Activated CD4-positive, alpha-beta T cell treated with anti-CD3 and anti-CD28 coated beads, Interleukin-2, amount 50 U/mL, for 24 hours (primary cell): ENCODE data around the gene POLE3.
A peak's percentile ranks its signal among the peaks of the same experiment; 100 is the strongest.
"Not testable (repeated sequence)": the region's sequence is repeated elsewhere in the genome, so short reads cannot be mapped to it uniquely, and the experiment has no call there.

Experiments used
- DNase-seq, 2 donors: peaks; one replicate each; pipeline ENCODE4 v3.0.0-alpha.2; 2020; ENCODE audit warnings: low read depth in 1 of 2, low spot score in 1 of 2

The POLE3 gene

DNA sequence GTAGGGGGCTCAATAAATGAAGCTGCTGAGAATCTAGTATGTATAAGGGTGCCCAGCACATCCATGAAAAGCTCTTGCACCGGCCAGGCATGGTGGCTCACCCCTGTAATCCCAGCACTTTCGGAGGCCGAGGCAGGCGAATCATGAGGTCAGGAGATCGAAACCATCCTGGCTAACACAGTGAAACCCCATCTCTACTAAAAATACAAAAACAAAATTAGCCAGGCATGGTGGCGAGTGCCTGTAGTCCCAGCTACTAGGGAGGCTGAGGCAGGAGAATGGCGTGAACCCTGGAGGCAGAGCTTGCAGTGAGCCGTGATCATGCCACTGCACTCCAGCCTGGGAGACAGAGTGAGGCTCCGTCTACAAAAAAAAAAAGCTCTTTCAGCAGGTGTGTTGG is 4.1 kb downstream of the POLE3 start:
- DNase-seq = not testable (repeated sequence)

DNA sequence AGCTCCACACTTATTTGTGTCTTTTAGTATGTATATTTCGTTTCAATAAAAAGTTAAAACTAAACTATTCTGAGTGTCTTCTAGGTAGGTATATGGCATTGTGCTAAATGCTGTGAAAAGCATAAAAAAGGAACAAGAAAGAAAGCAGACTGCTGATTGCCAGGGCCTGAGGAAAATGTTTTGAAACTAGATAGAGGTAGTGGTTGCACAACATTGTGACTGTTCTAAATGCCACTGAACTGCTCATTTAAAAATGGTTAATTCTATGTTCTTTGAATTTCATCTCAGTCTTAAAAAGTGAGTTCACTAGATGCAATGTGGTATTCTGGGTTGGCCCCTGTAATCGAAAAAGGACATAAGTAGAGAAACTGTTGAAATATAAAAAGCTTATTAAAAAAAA is 6.8 kb downstream of the POLE3 start:
- no peak for DNase-seq

DNA sequence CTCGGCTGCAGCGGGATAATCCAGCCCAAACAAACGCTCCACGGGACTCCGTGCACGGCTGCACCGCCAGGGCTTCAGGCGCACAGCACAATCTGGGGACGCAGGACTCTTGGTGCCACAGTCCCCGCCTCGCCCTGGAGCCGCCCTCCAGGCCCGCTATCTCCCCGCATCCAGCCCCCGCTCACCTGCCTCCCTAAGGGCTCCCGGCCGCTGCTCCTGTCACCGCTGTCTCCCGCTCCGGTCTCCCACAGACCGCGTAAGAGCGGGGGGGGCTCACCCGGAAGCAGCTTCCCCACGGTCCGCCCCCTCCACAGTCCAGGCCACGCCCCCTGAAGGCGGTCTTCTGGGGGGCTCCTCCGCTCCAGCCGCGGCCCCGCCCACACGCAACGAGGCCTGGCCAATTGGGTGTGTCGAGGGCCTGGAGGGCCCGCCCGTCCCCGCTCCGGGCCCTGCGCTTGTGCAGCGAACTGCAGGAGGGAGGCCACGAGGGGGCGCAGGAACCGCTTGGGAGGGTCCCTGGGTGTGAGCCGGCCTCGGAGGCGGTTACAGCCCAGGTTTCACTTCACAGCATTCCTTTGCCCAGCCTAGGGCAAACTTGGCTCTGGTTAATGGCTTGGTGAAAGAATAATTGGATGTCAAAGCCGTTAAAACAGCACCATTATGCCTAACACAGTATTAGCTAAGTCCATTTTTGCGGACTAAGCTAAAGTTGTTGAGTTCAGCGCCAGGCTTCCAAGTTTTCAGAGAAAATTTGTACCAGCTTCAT is 9.3 kb downstream of the POLE3 start, which contains the start of gene ALAD:
TSS of gene ALAD (minus strand) at position 258 of the 766 bp plus-strand sequence. CDS start 7,725 bp downstream, outside the sequence.
- peak; percentile 97 to 98 for DNase-seq

DNA sequence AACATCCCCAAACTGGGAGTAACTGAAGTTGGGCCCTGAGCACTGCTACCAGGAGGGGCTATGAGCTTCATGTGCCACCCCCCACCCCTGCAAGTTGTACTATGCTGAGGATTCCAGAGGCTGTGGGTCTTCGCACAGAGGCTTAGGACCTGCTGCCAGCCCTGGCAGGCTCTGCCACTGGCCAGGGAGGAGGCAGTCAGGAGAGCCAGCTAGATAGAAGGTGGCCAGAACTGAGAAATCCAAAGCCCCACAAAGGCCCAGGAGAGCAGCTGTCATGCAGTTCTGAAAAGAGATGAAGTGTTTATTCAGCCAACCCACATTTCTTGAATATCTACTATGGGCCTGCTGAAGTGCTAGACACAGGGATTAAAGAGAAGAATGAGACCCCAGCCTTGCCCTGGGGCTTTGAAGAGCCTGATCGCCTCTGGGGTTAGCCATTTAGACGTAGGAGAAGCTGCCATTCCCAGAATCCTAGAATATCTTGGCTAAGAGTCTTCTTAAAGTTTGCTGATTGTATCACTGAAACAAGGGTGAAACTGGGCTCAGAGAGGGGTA is 10.8 kb downstream of the POLE3 start:
- DNase-seq = no peak

DNA sequence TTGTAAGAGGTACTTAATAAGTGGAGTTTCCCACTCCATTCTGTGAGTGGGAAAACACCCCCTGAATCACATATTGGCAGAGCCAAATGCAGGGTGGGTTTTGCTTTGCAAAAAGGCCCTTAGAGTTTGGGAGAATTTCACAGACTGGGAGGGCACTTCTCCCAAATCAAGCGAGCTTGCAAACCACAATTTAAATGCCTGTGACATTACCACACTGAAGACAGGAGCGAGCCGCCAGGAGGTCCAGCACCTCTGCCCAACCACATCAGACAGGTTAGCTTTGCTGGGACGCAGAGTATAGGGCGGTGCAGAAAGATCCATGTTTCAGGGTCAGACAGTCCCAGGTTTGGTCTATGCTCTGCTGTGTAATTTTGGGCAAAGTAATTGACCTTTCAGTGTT is 11.7 kb downstream of the POLE3 start:
- no peak for DNase-seq

DNA sequence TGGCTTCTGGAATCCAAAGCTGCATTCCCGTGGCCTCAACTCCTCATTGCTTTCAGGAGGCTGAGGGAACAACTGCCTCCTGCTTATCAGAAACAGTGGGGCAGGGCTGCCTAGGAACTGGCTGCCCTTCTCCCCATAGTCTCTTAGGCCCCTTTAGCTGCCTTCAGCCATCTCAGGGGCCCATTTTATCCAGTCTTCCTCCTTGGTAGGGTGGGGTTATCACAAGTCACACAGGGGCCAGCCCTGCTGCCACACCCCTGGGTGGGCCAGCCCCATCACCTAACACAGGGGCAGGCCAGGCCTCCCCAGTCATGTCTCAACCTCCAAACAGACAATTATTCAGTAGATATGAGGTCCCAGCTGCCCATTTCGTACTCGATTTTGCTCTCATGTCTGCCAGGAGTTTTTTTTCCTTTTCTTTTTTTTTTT is 13.3 kb downstream of the POLE3 start:
- no peak for DNase-seq

DNA sequence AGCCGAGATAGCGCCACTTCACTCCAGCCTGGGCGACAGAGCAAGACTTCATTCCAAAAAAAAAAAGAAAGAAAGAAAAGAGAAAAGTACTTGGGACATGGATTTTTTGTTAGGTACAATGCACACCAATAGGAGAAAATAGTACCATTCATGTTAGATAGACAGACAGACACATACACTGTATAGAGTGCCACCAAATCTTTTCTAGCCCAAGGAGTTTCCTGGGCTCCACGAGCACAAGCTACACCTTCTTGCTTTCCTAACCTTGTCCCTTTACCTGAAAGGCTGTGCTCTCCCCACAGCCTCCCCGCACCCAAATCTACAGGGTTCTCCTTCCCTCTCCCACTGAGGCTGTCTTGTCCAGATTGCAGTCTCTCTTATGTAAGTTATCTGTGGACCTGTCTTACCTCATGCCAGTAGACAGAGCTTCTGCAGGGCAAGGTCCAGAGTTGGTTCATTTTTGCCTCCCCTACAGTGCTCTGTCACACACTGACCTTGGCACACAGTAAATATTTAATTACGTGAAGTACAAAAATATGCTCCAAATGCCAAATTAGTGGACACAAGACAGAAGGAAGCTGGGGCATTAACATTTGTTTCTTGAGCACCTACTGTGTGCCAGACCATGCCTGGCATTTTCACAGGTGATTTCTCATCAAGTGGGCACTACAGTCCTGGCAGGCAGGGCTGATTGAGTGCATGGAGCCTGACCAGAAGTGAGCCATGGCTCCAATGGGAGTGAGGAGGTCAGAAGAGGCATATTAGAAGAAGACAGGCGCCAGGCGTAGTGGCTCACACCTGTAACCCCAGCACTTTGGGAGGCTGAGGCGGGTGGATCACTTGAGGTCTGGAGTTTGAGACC is 15.2 kb downstream of the POLE3 start:
- no peak for DNase-seq

DNA sequence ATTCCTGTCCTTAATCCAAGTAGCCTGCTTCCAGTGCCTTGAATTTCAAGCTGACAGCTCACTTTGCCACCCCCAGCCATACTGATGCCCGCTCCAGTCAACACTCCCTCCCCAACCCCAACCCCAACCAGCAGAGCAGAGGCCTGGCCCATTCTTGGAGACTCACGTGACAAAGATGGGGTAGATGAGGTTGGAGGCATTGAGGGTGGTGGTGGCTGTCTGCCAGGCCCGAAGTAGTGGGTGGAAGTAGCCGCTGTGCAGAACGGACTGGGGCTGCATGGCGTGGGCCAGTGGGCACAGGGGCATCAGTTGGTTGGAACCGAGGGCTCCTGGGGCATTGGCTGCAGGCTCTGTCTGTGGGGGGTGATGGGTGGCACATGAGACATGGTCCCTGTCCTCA is 17.2 kb downstream of the POLE3 start:
- DNase-seq = no peak

DNA sequence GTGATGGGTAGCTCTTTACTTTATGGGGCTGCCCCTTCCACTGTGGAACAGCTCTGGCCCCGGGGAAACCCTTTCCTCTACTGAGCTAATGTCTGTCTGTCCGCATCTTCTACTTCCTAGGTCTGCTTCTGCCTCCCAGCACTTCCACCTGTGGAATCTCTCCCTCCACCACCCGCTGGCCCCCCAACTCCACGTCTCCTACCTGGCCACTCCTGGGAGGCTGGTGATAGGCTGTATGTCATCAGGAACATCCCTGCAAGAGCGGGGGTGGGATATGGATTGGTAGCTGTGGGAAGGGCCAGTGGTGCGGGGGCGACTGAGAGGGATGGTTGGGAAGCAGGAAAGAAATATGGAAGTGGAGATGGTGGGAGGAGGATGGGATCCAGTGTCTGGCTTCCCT is 18.6 kb downstream of the POLE3 start:
- no peak for DNase-seq

DNA sequence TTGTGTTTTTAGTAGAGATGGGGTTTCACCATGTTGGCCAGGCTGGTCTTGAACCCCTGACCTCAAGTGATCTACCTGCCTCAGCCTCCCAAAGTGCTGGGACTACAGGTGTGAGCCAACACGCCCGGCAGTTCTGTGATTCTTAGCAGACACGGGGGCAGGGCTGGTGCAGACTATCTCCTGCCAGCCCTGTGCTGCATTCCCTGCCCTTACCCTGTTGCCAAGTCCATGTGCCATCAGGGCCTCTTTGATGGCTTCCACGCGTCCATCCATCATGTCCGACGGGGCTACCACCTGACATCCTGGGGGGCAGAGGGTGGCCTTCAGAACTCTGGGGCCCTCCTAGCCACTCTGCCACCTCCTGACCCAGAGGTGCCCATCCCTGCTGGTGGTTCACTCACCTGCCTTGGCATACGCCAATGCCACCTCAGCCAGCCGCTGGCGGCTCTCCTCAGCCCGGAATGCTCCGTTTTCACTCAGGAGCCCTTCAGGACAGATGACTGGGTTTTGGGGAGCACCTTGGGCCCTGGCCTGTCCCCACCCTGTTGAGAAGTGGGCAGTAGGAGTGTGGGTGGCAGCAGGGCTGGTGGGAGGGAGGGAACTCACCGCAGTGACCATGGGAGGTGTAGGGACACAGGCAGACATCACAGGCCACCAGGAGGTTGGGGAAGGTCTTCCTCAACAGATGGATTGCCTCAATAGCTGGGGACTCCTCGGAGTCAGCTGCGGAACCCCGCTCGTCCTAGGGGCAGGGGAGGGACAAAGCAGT is 20.1 kb downstream of the POLE3 start:
- no peak for DNase-seq

DNA sequence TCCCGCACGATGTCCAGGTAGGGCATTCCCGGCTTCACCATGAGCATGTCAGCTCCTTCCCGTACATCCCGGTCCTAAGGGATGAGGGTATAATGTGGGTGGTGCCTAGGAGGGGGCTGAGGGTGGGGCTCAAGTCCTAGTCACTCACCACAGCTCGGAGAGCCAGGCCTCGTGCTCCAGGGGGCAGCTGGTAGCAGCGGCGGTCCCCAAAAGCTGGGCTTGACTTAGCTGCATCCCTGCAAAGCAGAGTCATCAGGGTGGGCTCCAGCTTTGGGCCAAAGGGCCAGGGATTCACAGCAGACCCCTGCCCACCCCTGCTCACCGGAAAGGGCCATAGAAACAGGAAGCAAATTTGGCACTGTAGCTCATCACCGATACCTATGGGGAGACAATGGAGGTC is 21.0 kb downstream of the POLE3 start:
- no peak for DNase-seq

DNA sequence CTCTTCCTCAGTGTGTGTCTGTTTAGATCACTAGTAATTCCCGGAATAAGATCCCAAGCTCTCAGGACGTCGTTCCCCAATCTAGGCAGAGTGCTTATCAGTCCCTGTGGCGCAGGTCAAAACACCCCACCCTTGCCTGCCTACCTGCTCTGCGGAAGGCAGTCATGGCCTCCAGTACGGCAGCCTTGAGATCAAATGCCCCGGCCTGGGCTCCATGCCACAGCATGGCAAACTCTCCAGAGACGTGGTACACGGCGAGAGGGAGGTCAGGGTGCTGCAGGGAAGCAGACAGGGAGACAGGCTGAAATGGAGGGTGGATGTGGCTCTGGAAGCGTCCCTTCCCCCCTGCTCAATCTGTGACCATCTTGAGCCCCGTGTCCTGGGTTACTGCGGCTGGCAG is 21.6 kb downstream of the POLE3 start:
- no peak for DNase-seq

DNA sequence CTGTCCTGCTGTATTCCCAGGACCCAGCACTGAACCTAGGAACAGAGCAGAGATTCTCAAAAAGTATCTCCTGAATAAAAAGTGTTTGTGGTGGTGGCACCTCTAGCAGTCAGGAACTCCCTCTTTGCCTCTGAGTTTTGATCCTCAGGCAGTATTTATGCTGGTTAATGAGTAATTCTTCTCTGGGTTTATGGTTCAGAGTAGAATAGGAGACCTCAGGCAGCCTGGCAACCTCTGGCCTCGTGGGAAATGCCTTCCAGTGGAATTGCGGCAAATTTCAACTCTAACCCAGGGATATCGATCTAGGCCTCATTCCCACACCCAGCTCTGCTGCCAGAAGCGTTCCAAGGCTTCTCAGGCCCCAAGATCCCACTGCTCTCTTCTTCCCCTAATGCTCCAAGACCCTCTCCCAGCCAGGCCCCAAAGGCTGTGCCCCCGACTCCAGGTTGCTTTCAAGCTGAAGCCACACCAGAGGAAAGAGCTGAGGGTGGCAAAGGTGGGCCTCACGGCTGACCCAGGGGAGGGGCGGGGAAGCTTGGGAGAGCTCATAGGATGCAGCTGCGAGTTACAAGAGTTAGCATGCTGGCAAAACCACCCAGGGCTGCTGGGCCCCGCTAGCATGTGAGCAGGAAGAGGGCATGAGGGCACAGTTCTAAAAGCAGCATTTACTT is 22.8 kb downstream of the POLE3 start:
- DNase-seq = no peak

DNA sequence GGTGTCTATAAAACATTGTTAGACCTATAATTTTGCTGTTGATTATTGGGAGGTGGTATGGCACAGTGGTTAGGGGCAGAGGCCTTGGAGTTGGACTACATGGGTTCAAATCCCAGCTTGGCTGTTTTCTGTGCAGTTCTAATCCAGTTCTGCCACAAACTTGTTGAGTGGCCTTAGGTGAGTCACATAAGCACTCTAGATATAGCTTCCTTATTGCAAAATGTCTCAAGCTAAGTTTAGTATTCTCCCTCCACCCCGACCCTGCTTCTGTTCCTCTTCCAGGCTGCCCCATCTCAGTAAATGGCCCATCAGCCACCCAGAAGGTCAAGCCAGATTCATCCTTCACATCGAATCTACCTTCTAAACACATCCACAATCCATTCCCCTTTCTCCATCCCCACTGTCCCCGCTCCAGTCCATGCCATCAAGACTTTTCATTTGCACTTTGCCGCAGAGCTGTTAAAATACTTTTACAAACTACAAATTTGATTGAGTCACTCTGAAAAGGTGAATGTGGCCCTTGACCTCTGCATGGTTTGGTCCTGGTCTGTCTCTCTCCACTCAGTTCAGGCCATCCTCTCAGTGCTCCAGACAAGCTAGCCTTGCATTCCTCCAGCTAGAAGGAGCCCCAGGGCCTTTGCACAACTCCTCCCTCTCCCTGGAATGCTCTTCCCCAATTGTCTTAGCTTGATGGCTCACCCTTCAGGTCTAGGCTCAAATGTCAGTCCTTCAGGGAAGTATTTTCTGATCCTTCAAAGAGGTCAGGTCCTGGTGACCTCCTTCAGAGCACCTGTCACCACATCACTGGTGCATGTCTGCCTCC is 23.7 kb downstream of the POLE3 start:
- DNase-seq = no peak

DNA sequence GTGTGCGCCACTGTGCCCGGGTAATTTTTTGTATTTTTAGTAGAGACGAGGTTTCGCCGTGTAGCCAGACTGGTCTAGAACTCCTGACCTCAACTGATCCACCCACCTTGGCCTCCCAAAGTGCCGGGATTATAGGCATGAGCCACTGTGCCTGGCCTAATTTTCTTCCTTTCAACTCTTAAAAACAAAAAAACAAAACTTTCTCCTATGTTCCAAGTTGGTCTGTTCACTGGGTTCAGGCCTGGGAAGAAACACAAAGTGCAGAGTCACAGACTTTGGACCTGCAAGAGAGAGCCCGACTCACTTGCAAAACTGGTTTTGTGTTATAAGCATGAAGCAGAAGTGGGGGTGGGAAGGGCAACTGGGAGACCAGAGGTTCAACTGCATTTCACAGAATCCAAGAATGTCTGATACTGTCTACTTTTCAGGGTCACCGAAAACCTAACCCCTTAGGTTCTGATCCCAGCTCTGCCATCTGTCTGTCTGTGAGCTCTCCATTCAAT is 28.5 kb downstream of the POLE3 start:
- no peak for DNase-seq

DNA sequence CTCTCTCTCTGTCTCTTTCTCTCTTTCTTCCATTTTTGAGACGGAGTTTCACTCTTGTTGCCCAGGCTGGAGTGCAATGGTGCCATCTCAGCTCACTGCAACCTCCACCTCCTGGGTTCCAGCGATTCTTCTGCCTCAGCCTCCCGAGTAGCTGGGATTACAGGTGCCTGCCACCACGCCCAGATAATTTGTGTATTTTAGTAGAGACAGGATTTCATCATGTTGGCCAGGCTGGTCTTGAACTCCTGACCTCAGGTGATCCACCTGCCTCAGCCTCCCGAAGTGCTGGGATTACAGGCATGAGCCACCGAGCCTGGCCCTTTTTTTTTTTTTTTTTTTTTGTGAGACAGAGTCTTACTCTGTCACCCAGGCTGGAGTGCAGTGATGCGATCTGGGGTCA is 29.0 kb downstream of the POLE3 start:
- not testable (repeated sequence) for DNase-seq

DNA sequence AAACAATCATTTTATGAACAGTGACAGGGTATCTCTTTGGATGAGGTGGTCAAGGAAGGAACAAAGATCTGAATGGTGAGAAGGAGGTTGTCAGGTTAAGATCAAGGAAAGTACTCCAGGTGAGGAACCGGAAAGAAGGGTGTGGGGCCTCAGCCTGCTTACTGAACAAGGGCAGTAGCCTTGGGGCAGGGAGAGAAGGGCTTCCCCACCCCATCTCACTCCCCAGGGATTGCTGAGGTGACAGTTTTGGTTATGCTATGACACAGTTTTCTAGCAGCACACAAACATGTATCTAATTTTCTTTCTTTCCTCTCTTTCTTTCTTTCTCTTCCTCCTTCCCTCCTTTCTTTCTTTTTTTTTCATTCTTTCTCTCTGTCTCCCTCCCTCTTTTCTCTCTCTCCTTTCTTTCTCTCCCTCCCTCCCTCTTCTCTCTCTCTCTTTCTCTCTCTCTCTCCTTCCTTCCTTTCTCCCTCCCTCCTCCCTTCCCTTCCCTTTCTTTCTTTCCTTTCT is 29.6 kb downstream of the POLE3 start:
- no peak for DNase-seq

DNA sequence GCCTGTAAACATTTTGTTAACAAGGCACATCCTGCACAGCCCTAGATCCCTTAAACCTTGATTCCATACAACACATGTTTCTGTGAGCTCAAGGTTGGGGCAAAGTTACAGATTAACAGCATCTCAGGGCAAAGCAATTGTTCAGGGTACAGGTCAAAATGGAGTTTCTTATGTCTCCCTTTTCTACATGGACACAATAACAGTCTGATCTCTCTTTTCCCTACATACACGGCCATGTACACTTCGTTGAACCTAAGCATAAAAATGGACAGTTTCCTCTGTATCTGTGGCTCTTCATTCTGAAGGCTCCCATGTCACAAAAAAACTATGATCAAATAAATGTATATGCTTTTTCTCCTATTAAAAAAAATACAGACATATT is 30.7 kb downstream of the POLE3 start:
- DNase-seq = not testable (repeated sequence)

DNA sequence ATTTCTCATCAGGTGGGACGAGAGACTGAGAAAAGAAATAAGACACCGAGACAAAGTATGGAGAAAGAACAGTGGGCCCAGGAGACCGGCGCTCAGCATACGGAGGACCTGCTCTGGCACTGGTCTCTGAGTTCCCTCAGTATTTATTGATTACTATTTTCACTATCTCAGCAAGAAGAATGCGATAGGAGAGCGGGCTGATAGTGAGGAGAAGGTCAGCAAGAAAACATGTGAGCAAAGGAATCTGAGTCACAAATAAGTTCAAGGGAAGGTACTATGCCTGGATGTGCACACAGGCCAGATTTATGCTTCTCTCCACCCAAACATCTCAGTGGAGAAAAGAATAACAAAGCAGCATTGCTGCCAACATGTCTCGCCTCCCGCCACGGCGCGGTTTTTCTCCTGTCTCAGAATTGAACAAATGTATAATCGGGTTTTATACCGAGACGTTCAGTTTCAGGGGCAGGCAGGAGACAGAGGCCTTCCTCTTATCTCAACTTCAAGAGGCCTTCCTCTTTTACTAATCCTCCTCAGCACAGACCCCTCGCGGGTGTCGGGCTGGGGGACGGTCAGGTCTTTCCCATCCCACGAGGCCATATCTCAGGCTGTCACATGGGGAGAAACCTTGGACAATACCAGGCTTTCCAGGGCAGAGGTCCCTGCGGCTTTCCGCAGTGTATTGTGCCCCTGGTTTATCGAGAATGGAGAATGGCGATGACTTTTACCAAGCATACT is 31.2 kb downstream of the POLE3 start:
- DNase-seq = not testable (repeated sequence)
